H9 (cell line): ENCODE measurements around the gene STON2. TPM values are rescaled to one million over a fixed set of nuclear protein-coding genes. Genes with fewer than 3 reads are reported as not detected.

Experiments used
- DNase-seq: peaks from one replicate; pipeline ENCODE4 v3.0.0-alpha.2; 2017
- H2AFZ ChIP-seq: one replicate; pipeline ENCODE4 v1.6.1; 2013; ENCODE audit warnings: mild to moderate bottlenecking, low read length, control low read depth, moderate library complexity
- H2AK5ac ChIP-seq: 2 replicates; pipeline ENCODE4 v1.6.1; 2013; ENCODE audit warnings: low read length, control low read depth, mixed read lengths; ENCODE audit not compliant: insufficient read length
- H2BK120ac ChIP-seq: one replicate; pipeline ENCODE4 v1.6.1; 2013; ENCODE audit warnings: low read depth, mild to moderate bottlenecking, low read length, control low read depth, inconsistent platforms; ENCODE audit not compliant: poor library complexity, severe bottlenecking
- H2BK12ac ChIP-seq: 2 replicates; pipeline ENCODE4 v1.6.1; 2013; ENCODE audit warnings: low read length, control low read depth, mixed read lengths, low read depth; ENCODE audit not compliant: insufficient read length
- H2BK15ac ChIP-seq: 2 replicates; pipeline ENCODE4 v1.6.1; 2013; ENCODE audit warnings: low read depth, low read length, control low read depth
- H2BK20ac ChIP-seq: one replicate; pipeline ENCODE4 v1.6.1; 2013; ENCODE audit warnings: low read depth, mild to moderate bottlenecking, low read length, control low read depth, inconsistent platforms; ENCODE audit not compliant: poor library complexity, severe bottlenecking
- H2BK5ac ChIP-seq: 2 replicates; pipeline ENCODE4 v1.6.1; 2013; ENCODE audit warnings: low read length, control low read depth, mixed read lengths; ENCODE audit not compliant: insufficient read length
- H3K14ac ChIP-seq: 2 replicates; pipeline ENCODE4 v1.6.1; 2013; ENCODE audit warnings: low read length, control low read depth; ENCODE audit not compliant: insufficient read depth
- H3K18ac ChIP-seq: 2 replicates; pipeline ENCODE4 v1.6.1; 2013; ENCODE audit warnings: low read depth, mild to moderate bottlenecking, mixed read lengths, low read length, control low read depth; ENCODE audit not compliant: insufficient read length
- H3K23ac ChIP-seq: 2 replicates; pipeline ENCODE4 v1.6.1; 2013; ENCODE audit warnings: low read length, control low read depth, mixed read lengths, low read depth; ENCODE audit not compliant: insufficient read length
- H3K23me2 ChIP-seq: 2 replicates; pipeline ENCODE4 v1.6.1; 2013; ENCODE audit warnings: low read depth, mild to moderate bottlenecking, mixed read lengths, low read length, control low read depth; ENCODE audit not compliant: insufficient read length, poor library complexity, severe bottlenecking
- H3K27ac ChIP-seq: 2 replicates; pipeline ENCODE4 v1.5.1; 2013; ENCODE audit warnings: low read length, control low read depth, mixed read lengths, low read depth; ENCODE audit not compliant: insufficient read length
- H3K27me3 ChIP-seq: 2 replicates; pipeline ENCODE4 v1.6.1; 2013; ENCODE audit warnings: low read length, control low read depth, inconsistent platforms; ENCODE audit not compliant: insufficient read depth
- H3K4ac ChIP-seq: 2 replicates; pipeline ENCODE4 v1.6.1; 2013; ENCODE audit warnings: low read depth, mild to moderate bottlenecking, control low read depth, inconsistent platforms, low read length, moderate library complexity
- H3K4me1 ChIP-seq: 2 replicates; pipeline ENCODE4 v1.6.1; 2013; ENCODE audit warnings: low read length, control low read depth, inconsistent platforms; ENCODE audit not compliant: insufficient read depth
- H3K4me2 ChIP-seq: 2 replicates; pipeline ENCODE4 v1.6.1; 2013; ENCODE audit warnings: low read length, control low read depth, mixed read lengths; ENCODE audit not compliant: insufficient read length, insufficient read depth
- H3K56ac ChIP-seq: 2 replicates; pipeline ENCODE4 v1.6.1; 2013; ENCODE audit warnings: low read depth, mild to moderate bottlenecking, mixed read lengths, low read length, control low read depth; ENCODE audit not compliant: insufficient read length
- H3K79me1 ChIP-seq: 2 replicates; pipeline ENCODE4 v1.6.1; 2013; ENCODE audit warnings: low read depth, mild to moderate bottlenecking, moderate library complexity, low read length, control low read depth, inconsistent platforms; ENCODE audit not compliant: insufficient read depth, poor library complexity, severe bottlenecking
- H3K79me2 ChIP-seq: 2 replicates; pipeline ENCODE4 v1.6.1; 2013; ENCODE audit warnings: low read length, control low read depth, inconsistent platforms; ENCODE audit not compliant: insufficient read depth
- H3K9ac ChIP-seq: 2 replicates; pipeline ENCODE4 v1.6.1; 2013; ENCODE audit warnings: low read length, control low read depth, mixed read lengths; ENCODE audit not compliant: insufficient read length; ENCODE audit errors: extremely low read depth
- H3K9me3 ChIP-seq: one replicate; pipeline ENCODE4 v1.6.1; 2013; ENCODE audit warnings: low read depth, low read length, inconsistent platforms; ENCODE audit not compliant: control insufficient read depth
- H3T11ph ChIP-seq: one replicate; pipeline ENCODE4 v1.6.1; 2013; ENCODE audit warnings: mild to moderate bottlenecking, low read length, control low read depth, inconsistent platforms
- H4K20me1 ChIP-seq: one replicate; pipeline ENCODE4 v1.6.1; 2013; ENCODE audit not compliant: control insufficient read depth, insufficient read length, insufficient read depth
- H4K5ac ChIP-seq: 2 replicates; pipeline ENCODE4 v1.6.1; 2013; ENCODE audit warnings: low read depth, mild to moderate bottlenecking, mixed read lengths, low read length, control low read depth; ENCODE audit not compliant: insufficient read length
- H4K8ac ChIP-seq: replicated peaks from 2 replicates; pipeline ENCODE4 v1.6.1; 2013; ENCODE audit warnings: low read length, control low read depth, mixed read lengths, low read depth; ENCODE audit not compliant: insufficient read length
- H4K91ac ChIP-seq: 2 replicates; pipeline ENCODE4 v1.6.1; 2013; ENCODE audit warnings: low read depth, mild to moderate bottlenecking, moderate library complexity, mixed read lengths, low read length, control low read depth; ENCODE audit not compliant: insufficient read length
- H3K27ac Mint-ChIP-seq, 3 experiments: 2 replicates in 2 of 3; 3 replicates in 1 of 3; pipeline ENCODE4 v1.8.0; 2020 to 2021; ENCODE audit warnings: mixed read lengths in 3 of 3, mild to moderate bottlenecking in 1 of 3, moderate library complexity in 1 of 3
- H3K27me3 Mint-ChIP-seq: 2 replicates; pipeline ENCODE4 v1.8.0; 2021; ENCODE audit warnings: low read depth, mild to moderate bottlenecking, moderate library complexity, mixed read lengths
- H3K36me3 Mint-ChIP-seq, 3 experiments: 2 replicates in 2 of 3; 3 replicates in 1 of 3; pipeline ENCODE4 v1.8.0; 2020 to 2021; ENCODE audit warnings: low read depth in 3 of 3, mixed read lengths in 3 of 3; ENCODE audit not compliant: insufficient read depth in 1 of 3
- H3K4me1 Mint-ChIP-seq, 2 experiments: 2 replicates each; pipeline ENCODE4 v1.8.0; 2020; ENCODE audit warnings: mixed read lengths in 2 of 2
- H3K4me3 Mint-ChIP-seq, 2 experiments: 2 replicates in 1 of 2; 3 replicates in 1 of 2; pipeline ENCODE4 v1.8.0; 2020 to 2021; ENCODE audit warnings: mild to moderate bottlenecking in 2 of 2, mixed read lengths in 2 of 2, moderate library complexity in 1 of 2
- H3K9me3 Mint-ChIP-seq, 2 experiments: 2 replicates in 1 of 2; 3 replicates in 1 of 2; pipeline ENCODE4 v1.8.0; 2020; ENCODE audit warnings: mild to moderate bottlenecking in 2 of 2, mixed read lengths in 2 of 2, moderate library complexity in 1 of 2
- WGBS: extraction: QIAGEN DNeasy Blood & Tissue Kit; methylation state at CpG from one replicate; pipeline ENCODE4 v1.1.7; 2013; ENCODE audit warnings: missing lambda C conversion rate, low lambda C conversion rate, mixed read lengths; ENCODE audit not compliant: insufficient read length; ENCODE audit errors: extremely low coverage; 5-methylcytosine and 5-hydroxymethylcytosine counted together
- total RNA-seq: library from RNA; stranded (reverse); gene quantifications from 2 replicates; pipeline ENCODE4 v1.2.1, GENCODE V29; 2021
- TF ChIP-seq, protein P1 (sequence below): fragments of 200-600 bp; sonication (generic); conservative IDR thresholded peaks from 3 replicates; pipeline ENCODE4 v1.8.0; 2021; ENCODE audit warnings: antibody characterized with exemption, mild to moderate bottlenecking

The STON2 gene
- total RNA-seq, 1 experiment from 2014 or later: 62.9 TPM

DNA sequence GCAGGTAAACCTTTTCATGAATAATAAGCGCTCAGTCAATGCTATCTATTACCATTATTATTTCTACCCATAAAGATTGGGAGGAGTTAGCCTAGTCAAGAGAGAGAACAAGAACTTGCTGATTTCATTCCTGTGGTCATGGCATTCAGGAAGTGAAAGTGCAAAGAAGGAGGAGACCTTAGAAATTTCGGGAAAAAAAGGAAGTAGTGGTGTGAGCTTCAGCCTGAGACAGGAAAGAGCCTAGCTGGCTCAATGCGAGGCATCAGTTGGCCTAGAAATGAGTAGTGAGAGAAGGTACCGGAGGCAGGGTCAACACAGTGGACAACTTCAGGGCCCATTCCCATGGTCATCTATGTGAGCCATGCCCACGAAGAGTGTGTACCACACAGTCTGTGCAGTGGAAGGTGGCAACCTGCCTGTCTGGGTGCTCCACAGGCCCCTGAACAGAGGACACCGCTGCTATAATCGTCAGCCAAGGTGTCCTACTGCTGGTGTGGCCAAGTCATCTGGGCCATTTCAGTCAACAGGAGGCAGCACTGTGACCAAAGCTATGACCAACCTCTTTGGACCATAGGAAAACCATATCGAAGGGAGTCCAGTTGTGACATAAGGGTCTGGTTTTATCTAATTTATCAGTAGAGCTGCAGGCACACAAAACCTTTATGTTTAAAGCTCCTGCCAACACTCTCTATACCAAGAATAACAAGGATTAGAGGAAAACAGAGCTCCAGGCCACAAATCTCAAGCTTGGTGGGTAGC lies 16.2 kb upstream of the STON2 start:
- Histone ChIP-seq H2AFZ (no peak overlapping the region), H4K20me1 (no peaks in the 10 kb centered on the region), H3K79me1 (no peaks in the 10 kb centered on the region), H3K23ac (no peak overlapping the region), H3K4me1 (no peaks in the 10 kb centered on the region), H2BK5ac (no peak overlapping the region), H4K8ac (no peak overlapping the region), H2AK5ac (no peak overlapping the region), H2BK20ac (no peak overlapping the region), H4K5ac (no peak overlapping the region), H3T11ph (no peak overlapping the region), H3K4ac (no peak overlapping the region), H3K18ac (no peak overlapping the region), H3K9ac (no peak overlapping the region), H3K14ac (no peak overlapping the region), H2BK120ac (no peak overlapping the region), H3K27ac (no peak overlapping the region), H3K27me3 (no peaks in the 10 kb centered on the region), H3K23me2 (no peaks in the 10 kb centered on the region), H4K91ac (no peak overlapping the region), H3K4me2 (no peak overlapping the region), H3K56ac (no peak overlapping the region), H2BK15ac (no peak overlapping the region), H2BK12ac (no peak overlapping the region), H3K9me3 (no peaks in the 10 kb centered on the region), H3K79me2 (peaks cover 5% of the 10 kb centered on the region; the same call in 1 of the 2 replicates)
- H3K4me1 Mint-ChIP-seq: peaks cover 4 to 8% of the 10 kb centered on the region in 2 experiments
- H3K4me3 Mint-ChIP-seq: no peak overlapping the region
- H3K27me3 Mint-ChIP-seq: no peaks in the 10 kb centered on the region
- peaks cover 22 to 37% (median 32%) of the 10 kb centered on the region in 3 experiments for H3K36me3 Mint-ChIP-seq
- H3K9me3 Mint-ChIP-seq: peaks cover 9 to 15% of the 10 kb centered on the region in 2 experiments; a peak in 4 of 5 replicates
- no CpG with 5 or more reads among the region's 8 CpGs for WGBS
- no peak overlapping the region; a peak in 1 of 7 replicates for H3K27ac Mint-ChIP-seq
- TF ChIP-seq, protein P1, sequence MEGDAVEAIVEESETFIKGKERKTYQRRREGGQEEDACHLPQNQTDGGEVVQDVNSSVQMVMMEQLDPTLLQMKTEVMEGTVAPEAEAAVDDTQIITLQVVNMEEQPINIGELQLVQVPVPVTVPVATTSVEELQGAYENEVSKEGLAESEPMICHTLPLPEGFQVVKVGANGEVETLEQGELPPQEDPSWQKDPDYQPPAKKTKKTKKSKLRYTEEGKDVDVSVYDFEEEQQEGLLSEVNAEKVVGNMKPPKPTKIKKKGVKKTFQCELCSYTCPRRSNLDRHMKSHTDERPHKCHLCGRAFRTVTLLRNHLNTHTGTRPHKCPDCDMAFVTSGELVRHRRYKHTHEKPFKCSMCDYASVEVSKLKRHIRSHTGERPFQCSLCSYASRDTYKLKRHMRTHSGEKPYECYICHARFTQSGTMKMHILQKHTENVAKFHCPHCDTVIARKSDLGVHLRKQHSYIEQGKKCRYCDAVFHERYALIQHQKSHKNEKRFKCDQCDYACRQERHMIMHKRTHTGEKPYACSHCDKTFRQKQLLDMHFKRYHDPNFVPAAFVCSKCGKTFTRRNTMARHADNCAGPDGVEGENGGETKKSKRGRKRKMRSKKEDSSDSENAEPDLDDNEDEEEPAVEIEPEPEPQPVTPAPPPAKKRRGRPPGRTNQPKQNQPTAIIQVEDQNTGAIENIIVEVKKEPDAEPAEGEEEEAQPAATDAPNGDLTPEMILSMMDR: no peak
- DNase-seq: no peak
